OCI-LY1 (cell line): ENCODE results near the gene CPXM2.

ENCODE experiments used
- H2AFZ ChIP-seq: fragments of 200-600 bp; sonication (generic), shearing (Covaris generic); 2 replicates; pipeline ENCODE4 v1.6.0; 2014; ENCODE audit warnings: antibody characterized with exemption, mild to moderate bottlenecking, low read length
- H3F3A ChIP-seq: fragments of 200-600 bp; sonication (generic), shearing (Covaris generic); 2 replicates; pipeline ENCODE4 v1.6.0; 2014; ENCODE audit warnings: mild to moderate bottlenecking, antibody characterized with exemption, low read length, moderate library complexity; ENCODE audit not compliant: insufficient read depth
- H3K27ac ChIP-seq: fragments of 200-600 bp; sonication (generic); 2 replicates; pipeline ENCODE4 v1.5.1; 2014; ENCODE audit warnings: low read length, mixed run types, mild to moderate bottlenecking, low read depth; ENCODE audit not compliant: poor library complexity, severe bottlenecking
- H3K27me3 ChIP-seq: fragments of 200-600 bp; sonication (generic); 2 replicates; pipeline ENCODE4 v1.6.0; 2014; ENCODE audit warnings: antibody characterized with exemption, mild to moderate bottlenecking, low read length, moderate library complexity; ENCODE audit not compliant: insufficient read depth
- H3K36me3 ChIP-seq: fragments of 200-600 bp; sonication (generic); 2 replicates; pipeline ENCODE4 v1.6.1; 2014; ENCODE audit warnings: mild to moderate bottlenecking, antibody characterized with exemption, low read length, moderate library complexity, mixed read lengths; ENCODE audit not compliant: insufficient read depth
- H3K4me1 ChIP-seq: fragments of 200-600 bp; sonication (generic); 2 replicates; pipeline ENCODE4 v1.5.1; 2014; ENCODE audit warnings: mild to moderate bottlenecking, low read length, moderate library complexity; ENCODE audit not compliant: insufficient read depth, severe bottlenecking
- H3K4me2 ChIP-seq: fragments of 200-600 bp; sonication (generic), shearing (Covaris generic); 2 replicates; pipeline ENCODE4 v1.6.1; 2014; ENCODE audit warnings: low read length
- H3K4me3 ChIP-seq: fragments of 200-600 bp; sonication (generic); 2 replicates; pipeline ENCODE4 v1.5.1; 2014; ENCODE audit warnings: low read length, low read depth, mild to moderate bottlenecking, mixed read lengths; ENCODE audit not compliant: poor library complexity, severe bottlenecking
- H3K79me2 ChIP-seq: fragments of 200-600 bp; shearing (Covaris generic); 2 replicates; pipeline ENCODE4 v1.6.1; 2016; ENCODE audit warnings: mixed run types, low read length, mixed read lengths; ENCODE audit not compliant: insufficient read depth
- H3K9ac ChIP-seq: fragments of 200-600 bp; sonication (generic), shearing (Covaris generic); 2 replicates; pipeline ENCODE4 v1.6.1; 2014; ENCODE audit warnings: mild to moderate bottlenecking, low read length, mixed read lengths
- H3K9me2 ChIP-seq: fragments of 200-600 bp; sonication (generic), shearing (Covaris generic); 2 replicates; pipeline ENCODE4 v1.6.1; 2014; ENCODE audit warnings: low read depth, mild to moderate bottlenecking, low read length, mixed read lengths
- H3K9me3 ChIP-seq: fragments of 200-600 bp; shearing (Covaris generic); 2 replicates; pipeline ENCODE4 v1.6.1; 2014; ENCODE audit warnings: low read length, mixed read lengths
- H4K20me1 ChIP-seq: fragments of 200-600 bp; sonication (generic), shearing (Covaris generic); 2 replicates; pipeline ENCODE4 v1.6.0; 2016; ENCODE audit warnings: mild to moderate bottlenecking, low read length; ENCODE audit not compliant: insufficient read depth
- CTCF ChIP-seq: fragments of 200-600 bp; sonication (generic), shearing (Covaris generic); IDR thresholded peaks from 2 replicates; pipeline ENCODE4 v1.5.1; 2017; ENCODE audit warnings: mild to moderate bottlenecking, antibody characterized with exemption, low read length, moderate library complexity, mixed read lengths
- EZH2 ChIP-seq: fragments of 200-600 bp; sonication (generic), shearing (Covaris generic); IDR thresholded peaks from 2 replicates; pipeline ENCODE4 v1.8.0; 2017; ENCODE audit warnings: borderline replicate concordance, mixed run types, mild to moderate bottlenecking, antibody characterized with exemption, low read length, moderate library complexity, mixed read lengths

Gene CPXM2

GRCh38 chr10:123879606-123880257 is 11.9 kb downstream of the CPXM2 start:
- Histone ChIP-seq H3K27ac (no peak overlapping the region), H3K9me2 (no peaks in the 10 kb centered on the region), H4K20me1 (no peaks in the 10 kb centered on the region), H3K36me3 (no peaks in the 10 kb centered on the region), H3K79me2 (no peaks in the 10 kb centered on the region), H3K4me3 (no peak overlapping the region), H2AFZ (no peak overlapping the region), H3K4me2 (no peak overlapping the region), H3K4me1 (no peaks in the 10 kb centered on the region), H3K9me3 (no peaks in the 10 kb centered on the region), H3F3A (no peaks in the 10 kb centered on the region), H3K27me3 (no peaks in the 10 kb centered on the region; the same call in 1 of the 2 replicates), H3K9ac (no peak overlapping the region)
- TF ChIP-seq EZH2 (no peak), CTCF (no peak)

- Histone ChIP-seq H3K27me3 (no peaks in the 10 kb centered on the region; the same call in 1 of the 2 replicates), H3K27ac (no peak overlapping the region), H2AFZ (no peak overlapping the region), H3K4me3 (no peak overlapping the region), H4K20me1 (no peaks in the 10 kb centered on the region), H3K4me2 (no peak overlapping the region), H3K9me3 (no peaks in the 10 kb centered on the region), H3K4me1 (no peaks in the 10 kb centered on the region), H3F3A (no peaks in the 10 kb centered on the region), H3K9ac (no peak overlapping the region), H3K79me2 (no peaks in the 10 kb centered on the region), H3K36me3 (no peaks in the 10 kb centered on the region), H3K9me2 (no peaks in the 10 kb centered on the region)
- no peak for TF ChIP-seq EZH2
- TF ChIP-seq CTCF = no peak
Observed at GRCh38 chr10:123878666-123879303, 12.8 kb downstream of the CPXM2 start.

GRCh38 chr10:123870260-123870659 is 21.3 kb downstream of the CPXM2 start:
- Histone ChIP-seq H3K79me2 (no peaks in the 10 kb centered on the region), H3K27me3 (peaks cover 4% of the 10 kb centered on the region; the same call in 1 of the 2 replicates), H2AFZ (no peak overlapping the region), H3K4me3 (no peak overlapping the region), H3K36me3 (no peaks in the 10 kb centered on the region), H3K9me3 (no peaks in the 10 kb centered on the region), H3K4me1 (no peaks in the 10 kb centered on the region), H3K9me2 (no peaks in the 10 kb centered on the region), H3K4me2 (no peak overlapping the region), H4K20me1 (no peaks in the 10 kb centered on the region), H3F3A (no peaks in the 10 kb centered on the region), H3K27ac (no peak overlapping the region), H3K9ac (no peak overlapping the region)
- TF ChIP-seq EZH2 = no peak
- no peak for TF ChIP-seq CTCF
